Measurements from ENCODE around the gene TMEM270. TPM values are rescaled to one million over a fixed set of nuclear protein-coding genes. Genes with fewer than 3 reads are reported as not detected.

Gene TMEM270
- total RNA-seq, 1 experiment from 2014 or later: not detected

DNA sequence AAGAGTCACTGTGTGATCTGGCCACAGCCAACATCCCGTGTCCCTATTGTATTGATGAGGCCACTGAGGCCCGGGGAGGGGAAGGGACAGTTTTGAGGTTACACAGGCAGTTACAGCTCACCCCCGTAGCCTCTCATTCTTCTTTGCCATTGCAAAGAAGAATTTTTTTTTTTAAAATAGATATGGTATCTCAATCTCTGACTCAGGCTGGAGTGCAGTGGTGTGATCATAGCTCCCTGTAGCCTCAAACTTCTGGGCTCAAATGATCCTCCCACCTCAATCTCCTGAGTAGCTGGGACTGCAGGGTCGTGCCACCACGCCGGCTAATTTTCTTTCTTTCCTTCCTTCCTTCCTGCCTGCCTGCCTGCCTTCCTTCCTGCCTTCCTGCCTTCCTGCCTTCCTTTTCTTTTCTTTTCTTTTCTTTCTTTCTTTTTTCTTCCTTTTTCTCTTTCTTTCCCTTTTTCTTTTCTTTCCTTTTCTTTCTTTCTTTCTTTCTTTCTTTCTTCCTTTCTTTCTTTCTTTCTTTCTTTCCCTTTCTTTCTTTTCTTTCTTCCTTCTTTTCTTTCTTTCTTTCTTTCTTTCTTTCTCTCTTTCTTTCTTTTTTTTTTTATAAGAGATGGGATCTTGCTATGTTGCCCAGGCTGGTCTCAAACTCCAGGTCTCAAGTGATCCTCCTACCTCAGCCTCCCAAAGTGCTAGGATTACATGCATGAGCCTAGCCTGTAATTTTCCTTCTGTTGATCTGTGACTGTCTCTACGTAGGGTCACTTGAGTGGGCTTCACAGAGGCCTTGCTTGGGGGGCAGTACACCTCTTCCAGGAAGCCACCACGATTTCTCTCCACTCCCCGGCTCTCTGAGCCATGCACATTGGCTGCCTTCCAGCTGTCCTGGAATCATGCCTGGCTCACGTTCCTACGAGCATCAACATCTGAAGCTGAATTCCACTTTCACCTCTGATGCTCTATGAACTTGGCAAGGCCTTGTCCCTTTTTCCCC is 31.3 kb downstream of the TMEM270 start:
- H3K27me3 ChIP-seq (replicated peaks): no peaks in the 10 kb centered on the region
- peaks cover 52% of the 10 kb centered on the region for H3K4me1 ChIP-seq (replicated peaks)
- no peaks in the 10 kb centered on the region for H3K36me3 ChIP-seq
- DNase-seq (ENCODE audit: low read depth in 1 of 2, low spot score in 2 of 2): no peak
- no peak overlapping the region for H3K4me3 ChIP-seq
- H3K27ac ChIP-seq: no peak overlapping the region
- H3K9me3 ChIP-seq (replicated peaks): peaks cover 4% of the 10 kb centered on the region; the same call in 1 of the 2 replicates

DNA sequence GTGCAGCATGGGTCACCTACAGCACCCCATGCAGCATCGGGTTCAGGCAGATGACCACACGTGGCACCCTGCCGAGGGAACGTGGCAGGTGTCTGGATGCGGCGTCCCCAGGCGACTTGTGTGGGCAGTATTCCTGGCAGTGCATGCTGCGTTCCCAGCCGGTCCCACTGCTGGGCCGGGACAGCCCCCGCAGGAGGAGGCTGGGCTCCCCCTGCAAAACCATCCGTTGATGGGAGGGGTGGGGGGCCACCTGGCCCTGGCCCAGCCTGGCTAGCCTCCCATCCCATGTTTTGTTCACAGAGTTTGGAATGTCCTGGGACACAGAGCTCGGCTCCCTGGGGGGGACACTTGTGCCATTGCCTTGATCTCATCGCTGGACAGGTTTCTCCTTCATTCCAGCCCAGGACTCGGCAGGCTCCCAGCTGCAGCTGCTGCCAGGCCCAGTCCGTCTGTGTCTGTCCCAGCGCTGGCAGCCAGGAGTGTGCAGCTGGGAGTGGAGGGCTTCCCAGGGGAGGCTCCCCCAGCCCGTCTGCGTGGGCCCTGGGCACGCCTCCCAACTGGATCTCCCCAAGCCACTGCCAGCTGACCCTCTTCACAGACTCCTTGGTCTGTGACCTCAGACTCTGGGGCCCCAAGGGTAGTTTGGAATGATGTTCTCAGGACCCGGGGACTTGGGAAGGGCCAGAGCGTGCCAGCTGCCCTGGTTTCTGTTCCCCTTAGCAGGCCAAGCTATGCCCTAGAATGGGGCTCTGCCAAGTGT is 32.6 kb downstream of the TMEM270 start:
- peaks cover 54% of the 10 kb centered on the region for H3K4me1 ChIP-seq (replicated peaks)

DNA sequence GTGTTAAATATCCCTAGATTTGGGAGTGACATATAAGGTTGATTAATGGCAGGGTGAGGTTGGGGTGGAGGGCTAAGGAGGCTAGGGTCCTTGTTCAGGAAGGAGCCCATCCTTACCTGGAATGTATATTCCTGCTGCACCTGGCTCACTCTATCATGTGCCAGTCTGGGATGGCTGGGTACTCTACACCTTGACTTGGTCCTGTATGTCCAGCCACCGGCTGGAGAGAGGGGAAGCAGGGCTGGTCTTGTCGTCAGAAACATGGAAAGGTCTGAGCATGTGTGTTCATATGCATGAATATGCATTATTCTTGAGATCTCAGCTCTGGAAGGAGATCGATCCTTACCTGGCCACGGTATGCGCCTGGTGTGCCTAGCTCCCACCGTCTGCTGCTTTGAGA is 33.2 kb downstream of the TMEM270 start:
- peaks cover 4% of the 10 kb centered on the region; the same call in 1 of the 2 replicates for H3K9me3 ChIP-seq (replicated peaks)
- no peak for DNase-seq (ENCODE audit: low read depth in 1 of 2, low spot score in 2 of 2)
- no peaks in the 10 kb centered on the region for H3K27me3 ChIP-seq (replicated peaks)
- H3K4me1 ChIP-seq (replicated peaks): peaks cover 60% of the 10 kb centered on the region
- peak overlapping the region; percentile 76 for H3K27ac ChIP-seq
- no peak overlapping the region for H3K4me3 ChIP-seq
- H3K36me3 ChIP-seq: no peaks in the 10 kb centered on the region

More for the DNA sequence above, 32.6 kb downstream of the TMEM270 start:
- Histone ChIP-seq H3K27me3 (replicated peaks) (no peaks in the 10 kb centered on the region), H3K9me3 (replicated peaks) (peaks cover 4% of the 10 kb centered on the region; the same call in 1 of the 2 replicates), H3K36me3 (no peaks in the 10 kb centered on the region), H3K4me3 (no peak overlapping the region), H3K27ac (0 out of 2 replicates have a peak overlapping the region, but pooled peaks have one; percentile 16)
- DNase-seq (ENCODE audit: low read depth in 1 of 2, low spot score in 2 of 2): no peak

DNA sequence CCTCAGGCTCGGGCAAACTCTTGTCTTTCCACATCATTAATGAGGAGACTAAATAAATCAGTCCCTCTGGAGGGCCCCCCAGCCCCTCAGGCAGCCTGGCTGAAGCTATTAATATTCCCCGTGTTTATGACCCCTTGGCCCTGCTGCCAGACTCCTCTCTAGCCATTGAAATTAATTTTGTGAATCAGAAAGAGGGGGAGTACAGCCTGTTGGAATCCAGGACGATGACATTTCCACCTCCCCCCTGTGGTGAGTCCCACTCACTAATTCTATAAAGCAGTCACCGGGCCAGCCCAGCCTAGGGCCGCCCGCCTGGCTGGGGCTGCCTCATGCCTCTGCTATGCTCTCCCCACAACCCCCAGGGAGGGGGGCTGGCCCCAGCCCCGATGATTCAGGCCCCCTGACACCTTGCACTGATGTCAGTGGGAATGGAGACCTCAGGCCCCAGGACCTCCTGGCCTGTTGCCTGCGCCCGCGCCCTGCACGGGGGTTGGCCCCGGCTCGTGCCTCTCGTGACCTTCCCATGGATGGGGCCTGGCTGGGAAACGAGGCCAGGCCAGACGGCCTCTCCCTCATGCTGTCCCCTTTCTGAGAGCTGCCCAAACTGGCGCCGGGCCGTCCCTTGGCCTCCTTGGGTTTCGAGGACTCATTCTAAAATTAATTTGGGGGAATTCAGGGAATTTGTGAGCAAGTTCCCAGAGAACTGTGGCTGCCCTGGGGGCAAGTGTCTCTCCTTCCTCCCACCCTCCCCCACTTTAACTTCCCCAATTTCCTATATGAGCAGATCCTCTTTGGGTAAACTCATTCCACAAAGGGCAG is 34.0 kb downstream of the TMEM270 start:
- Histone ChIP-seq H3K4me1 (replicated peaks) (peaks cover 68% of the 10 kb centered on the region), H3K4me3 (no peak overlapping the region), H3K27me3 (replicated peaks) (no peaks in the 10 kb centered on the region), H3K36me3 (no peaks in the 10 kb centered on the region), H3K9me3 (replicated peaks) (peaks cover 4% of the 10 kb centered on the region; the same call in 1 of the 2 replicates), H3K27ac (peak overlapping the region; percentile 76)
- DNase-seq (ENCODE audit: low read depth in 1 of 2, low spot score in 2 of 2): peak; percentile 99

DNA sequence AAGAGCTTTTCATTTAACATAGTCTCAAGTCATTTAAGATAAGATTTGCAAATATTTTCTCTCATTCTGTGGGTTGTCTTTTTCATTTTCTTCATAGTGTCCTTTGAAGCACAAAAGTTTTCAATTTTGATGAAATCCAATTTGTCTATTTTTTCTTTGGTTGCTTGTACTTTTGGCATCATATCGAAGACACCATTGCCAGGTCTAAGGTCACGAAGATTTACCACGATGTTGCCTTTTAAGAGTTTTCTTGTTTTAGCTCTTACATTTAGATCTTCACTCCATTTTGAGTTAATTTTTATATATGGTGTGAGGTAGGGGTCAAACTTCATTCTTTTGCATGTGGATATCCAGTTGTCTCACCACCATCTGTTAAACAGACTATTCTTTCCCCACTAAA is 34.7 kb downstream of the TMEM270 start:
- DNase-seq (ENCODE audit: low read depth in 1 of 2, low spot score in 2 of 2): no peak
- peaks cover 4% of the 10 kb centered on the region; the same call in 1 of the 2 replicates for H3K9me3 ChIP-seq (replicated peaks)
- no peaks in the 10 kb centered on the region for H3K36me3 ChIP-seq
- no peaks in the 10 kb centered on the region for H3K27me3 ChIP-seq (replicated peaks)
- peaks cover 75% of the 10 kb centered on the region for H3K4me1 ChIP-seq (replicated peaks)
- H3K27ac ChIP-seq: peak overlapping the region; percentile 76
- H3K4me3 ChIP-seq: no peak overlapping the region

DNA sequence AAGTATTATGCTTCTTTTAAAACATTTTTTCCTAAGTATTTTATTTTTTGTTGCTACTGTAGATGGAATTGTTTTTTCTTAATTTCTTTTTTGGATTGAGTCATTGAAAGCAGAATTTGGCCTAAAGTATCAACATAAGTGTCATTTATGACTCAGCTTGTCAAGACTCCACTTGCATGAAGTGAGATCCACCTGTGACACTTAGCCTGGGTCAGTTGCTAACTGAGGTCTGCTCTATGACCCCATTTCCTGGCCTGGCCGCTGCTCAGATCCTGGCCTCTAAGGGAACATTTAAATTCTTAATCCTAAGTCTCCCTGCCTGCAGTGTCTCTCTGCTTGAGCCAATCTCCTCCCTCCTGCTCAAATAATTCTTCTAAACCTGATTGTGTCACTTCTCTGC is 35.5 kb downstream of the TMEM270 start:
- H3K4me1 ChIP-seq (replicated peaks): peaks cover 77% of the 10 kb centered on the region
- no peaks in the 10 kb centered on the region for H3K36me3 ChIP-seq
- H3K4me3 ChIP-seq: no peak overlapping the region
- H3K27ac ChIP-seq: peak overlapping the region; percentile 76
- H3K27me3 ChIP-seq (replicated peaks): no peaks in the 10 kb centered on the region
- H3K9me3 ChIP-seq (replicated peaks): peaks cover 4% of the 10 kb centered on the region; the same call in 1 of the 2 replicates
- DNase-seq (ENCODE audit: low read depth in 1 of 2, low spot score in 2 of 2): no peak

DNA sequence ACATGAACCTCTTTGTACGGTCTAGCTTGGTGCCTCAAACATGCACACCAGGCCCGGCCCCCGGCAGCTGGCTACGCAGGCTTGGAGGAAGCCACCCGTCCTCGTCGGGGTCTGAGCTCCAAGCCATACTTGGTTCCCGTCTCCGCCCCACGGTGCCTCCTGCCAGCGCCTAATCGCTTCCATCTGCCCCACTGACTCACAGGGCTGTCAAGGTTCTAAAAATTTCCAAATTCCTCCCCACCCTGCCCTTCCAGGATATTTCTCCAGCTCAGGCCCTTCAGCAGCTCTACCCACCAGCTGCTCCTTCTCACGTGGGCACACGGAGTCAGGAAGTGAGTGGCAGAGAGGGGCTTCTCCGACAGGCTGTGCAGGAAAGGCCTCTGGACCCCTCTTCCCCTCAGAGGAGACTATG is 38.8 kb downstream of the TMEM270 start:
- no peaks in the 10 kb centered on the region for H3K36me3 ChIP-seq
- no peaks in the 10 kb centered on the region for H3K27me3 ChIP-seq (replicated peaks)
- H3K9me3 ChIP-seq (replicated peaks): peaks cover 4% of the 10 kb centered on the region; the same call in 1 of the 2 replicates
- H3K4me3 ChIP-seq: no peak overlapping the region
- peak overlapping the region; percentile 89 for H3K27ac ChIP-seq
- H3K4me1 ChIP-seq (replicated peaks): peaks cover 50% of the 10 kb centered on the region
- DNase-seq (ENCODE audit: low read depth in 1 of 2, low spot score in 2 of 2): peak; percentile 79 to 92

DNA sequence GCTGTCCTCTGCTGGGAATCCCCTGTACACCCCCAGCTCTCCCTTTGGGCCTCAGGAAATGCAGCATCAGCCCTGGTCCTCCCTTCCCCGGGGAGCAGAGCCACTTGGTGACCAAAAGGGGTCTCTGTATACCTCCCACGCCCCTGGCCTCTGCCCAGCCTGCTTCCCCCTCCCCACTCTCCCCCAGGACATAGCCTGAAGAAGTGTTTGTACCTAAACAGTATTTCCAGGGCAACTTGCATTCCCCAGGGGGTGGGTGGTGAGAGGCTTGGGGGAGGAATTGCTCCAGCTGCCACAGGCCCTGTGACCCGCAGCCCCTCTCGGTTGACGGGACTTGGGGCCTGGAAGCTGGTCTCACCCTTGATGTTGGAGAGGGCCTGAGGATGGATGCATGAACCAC is 39.3 kb downstream of the TMEM270 start:
- peak overlapping the region; percentile 89 for H3K27ac ChIP-seq
- no peak overlapping the region for H3K4me3 ChIP-seq
- H3K27me3 ChIP-seq (replicated peaks): no peaks in the 10 kb centered on the region
- H3K4me1 ChIP-seq (replicated peaks): peaks cover 44% of the 10 kb centered on the region
- no peak for DNase-seq (ENCODE audit: low read depth in 1 of 2, low spot score in 2 of 2)
- peaks cover 4% of the 10 kb centered on the region; the same call in 1 of the 2 replicates for H3K9me3 ChIP-seq (replicated peaks)
- H3K36me3 ChIP-seq: no peaks in the 10 kb centered on the region

DNA sequence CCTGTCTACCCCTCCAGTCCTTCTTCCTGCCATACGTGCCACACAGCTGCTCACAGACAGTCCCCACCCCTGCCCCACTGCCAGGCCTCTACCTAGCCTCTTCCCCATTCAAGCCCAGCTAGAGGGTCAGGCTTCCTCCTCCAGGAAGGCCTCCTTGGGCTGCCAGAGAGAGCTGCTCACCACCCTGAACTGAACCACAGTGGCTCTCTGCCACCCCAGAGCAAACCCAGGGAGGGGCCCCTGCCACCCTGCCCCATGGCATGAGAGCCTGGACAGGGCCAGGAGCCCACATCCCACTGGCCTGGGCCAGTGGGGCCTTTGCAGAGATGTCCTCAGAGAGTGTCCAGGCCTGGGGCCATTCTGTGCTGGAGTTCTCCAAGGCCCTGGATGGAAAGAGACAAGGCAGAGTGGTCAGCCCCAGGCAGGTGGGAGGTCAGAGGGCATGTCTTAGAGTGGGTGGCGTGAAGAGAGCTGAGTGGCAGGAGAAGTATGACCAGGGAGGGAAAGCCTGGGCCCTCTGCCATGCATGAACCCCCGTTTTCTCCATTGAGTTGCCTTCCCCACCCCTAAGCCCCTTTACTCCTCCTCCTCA is 40.4 kb downstream of the TMEM270 start:
- H3K4me1 ChIP-seq (replicated peaks): peaks cover 34% of the 10 kb centered on the region
- H3K27me3 ChIP-seq (replicated peaks): no peaks in the 10 kb centered on the region
- H3K27ac ChIP-seq: no peak overlapping the region
- H3K36me3 ChIP-seq: no peaks in the 10 kb centered on the region
- no peak overlapping the region for H3K4me3 ChIP-seq
- H3K9me3 ChIP-seq (replicated peaks): peaks cover 4% of the 10 kb centered on the region; the same call in 1 of the 2 replicates
- no peak for DNase-seq (ENCODE audit: low read depth in 1 of 2, low spot score in 2 of 2)

DNA sequence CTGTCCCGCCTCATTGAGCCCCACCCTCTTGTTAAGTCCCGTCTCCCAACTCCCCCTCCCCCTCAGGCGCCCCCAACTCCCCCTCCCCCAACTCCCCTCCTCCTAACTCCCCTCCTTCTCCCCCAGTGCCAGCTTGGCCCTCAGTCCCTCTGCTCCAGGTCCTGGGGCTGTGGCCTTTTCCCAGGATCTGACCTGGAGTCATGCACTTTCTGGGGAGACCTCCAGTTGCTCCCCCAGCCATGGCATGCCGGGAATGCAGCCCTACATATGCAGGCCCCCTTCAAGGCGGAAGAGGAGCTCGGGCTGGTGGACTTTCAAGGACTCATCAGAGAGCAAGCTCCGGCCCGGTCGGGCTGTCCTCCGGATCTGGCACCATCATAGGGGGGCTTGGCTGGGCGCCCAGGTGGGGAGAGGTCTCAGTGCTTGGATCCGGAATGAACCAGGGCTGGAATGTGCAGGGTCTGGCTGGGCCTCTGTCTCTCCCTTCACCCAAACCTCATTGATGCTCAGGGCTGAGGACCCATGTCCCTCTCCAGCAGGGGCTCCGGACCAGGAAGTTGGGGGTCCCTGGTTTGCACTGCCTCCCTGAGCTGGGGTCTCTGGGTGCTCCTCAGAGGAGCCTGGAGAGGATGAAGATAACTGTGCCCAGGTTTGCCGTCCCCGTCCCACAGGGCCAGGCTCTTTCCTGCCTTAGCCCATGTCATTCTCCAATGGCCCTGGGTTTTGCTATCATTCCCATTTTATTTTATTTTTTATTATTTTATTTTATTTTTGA is 41.1 kb downstream of the TMEM270 start:
- DNase-seq (ENCODE audit: low read depth in 1 of 2, low spot score in 2 of 2): no peak
- Histone ChIP-seq H3K4me3 (no peak overlapping the region), H3K27ac (no peak overlapping the region), H3K36me3 (no peaks in the 10 kb centered on the region), H3K27me3 (replicated peaks) (no peaks in the 10 kb centered on the region), H3K4me1 (replicated peaks) (peaks cover 27% of the 10 kb centered on the region), H3K9me3 (replicated peaks) (peaks cover 3% of the 10 kb centered on the region; the same call in 1 of the 2 replicates)

DNA sequence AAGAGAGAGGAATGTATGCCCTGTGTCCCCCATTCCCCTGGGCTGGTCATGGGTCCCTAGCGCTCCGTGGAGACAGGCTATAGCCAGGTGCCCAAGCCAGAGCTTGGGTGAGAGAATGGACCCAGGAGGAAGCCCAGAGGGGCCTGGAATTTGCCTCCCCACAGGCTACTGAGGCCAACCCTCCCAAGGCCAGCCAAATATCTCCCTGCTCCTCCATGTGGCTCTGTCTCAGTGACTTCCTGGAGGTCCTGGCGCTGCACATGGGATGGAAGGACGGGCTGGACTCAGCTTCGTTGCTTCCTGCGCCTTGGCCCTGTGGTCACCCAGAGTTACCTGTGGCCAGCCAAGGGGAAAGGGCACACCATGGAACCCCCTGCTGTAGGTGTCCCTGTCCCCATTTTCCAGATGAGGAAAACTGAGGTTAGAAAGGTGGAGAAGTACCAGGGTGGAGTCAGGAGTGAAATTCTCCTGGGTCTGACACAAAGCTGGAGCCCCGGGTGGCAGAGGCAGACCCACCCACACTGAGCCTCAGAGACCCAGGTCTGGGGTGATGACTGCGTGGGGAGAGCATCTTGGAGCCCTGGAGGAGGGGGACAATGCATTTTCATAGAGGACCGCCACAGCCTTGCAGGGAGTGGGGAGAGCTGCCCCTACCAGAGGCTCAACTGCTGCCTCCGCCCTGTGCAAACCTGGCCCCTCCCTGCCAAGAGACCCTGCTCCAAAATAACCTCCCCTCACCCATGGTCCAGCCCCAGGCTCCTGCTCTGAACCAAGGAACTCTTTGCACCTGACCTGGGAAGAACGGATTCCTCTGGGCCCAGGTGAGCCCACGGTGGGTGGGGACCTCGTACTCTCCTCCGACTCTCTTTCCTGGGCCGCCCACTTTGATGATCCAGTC is 42.6 kb downstream of the TMEM270 start:
- DNase-seq (ENCODE audit: low read depth in 1 of 2, low spot score in 2 of 2): no peak
- H3K4me3 ChIP-seq: no peak overlapping the region
- H3K27ac ChIP-seq: no peak overlapping the region
- no peaks in the 10 kb centered on the region for H3K36me3 ChIP-seq
- no peaks in the 10 kb centered on the region for H3K27me3 ChIP-seq (replicated peaks)
- peaks cover 23% of the 10 kb centered on the region for H3K4me1 ChIP-seq (replicated peaks)
- no peaks in the 10 kb centered on the region for H3K9me3 ChIP-seq (replicated peaks)
